IMR-90 (cell line): Measurements from ENCODE around the gene MBIP. TPM values are rescaled to one million over a fixed set of nuclear protein-coding genes. Genes with fewer than 3 reads are reported as not detected.

Source experiments
- ATAC-seq: fragments of 200-7000 bp; cut with Tn5 transposase; 2 replicates; pipeline ENCODE4 v1.9.1; 2020; ENCODE audit warnings: low read depth, mild to moderate bottlenecking, moderate library complexity
- BruUV-seq: library from RNA; stranded (reverse); fragments of 400-500 nt; replicated peaks from 2 replicates; lab custom pipeline; 2021; lab: Mats Ljungman, UMichigan
- CTCF ChIA-PET: fragments of 300-600 bp; formaldehyde crosslinking; extraction: SDS; loops from one replicate; lab custom pipeline; 2021; ENCODE audit warnings: antibody characterized with exemption; lab: Yijun Ruan, JAX
- POLR2A ChIA-PET: fragments of 300-600 bp; sonication (Branson Sonifier 250); formaldehyde crosslinking; loops from one replicate; lab custom pipeline; 2022; ENCODE audit warnings: antibody characterized with exemption; ENCODE audit not compliant: unreplicated experiment; lab: Charles Lee
- DNase-seq: peaks from one replicate; pipeline ENCODE4 v3.0.0; 2013
- H2AFZ ChIP-seq: replicated peaks from 2 replicates; pipeline ENCODE3; 2013; ENCODE audit warnings: low read length, mild to moderate bottlenecking; ENCODE audit not compliant: poor library complexity
- H2AK5ac ChIP-seq: 2 replicates; pipeline ENCODE4 v1.6.1; 2013; ENCODE audit warnings: low read depth, low read length, inconsistent platforms
- H2AK9ac ChIP-seq: replicated peaks from 2 replicates; pipeline ENCODE3; 2013; ENCODE audit warnings: mild to moderate bottlenecking, low read depth, low read length, moderate library complexity; ENCODE audit not compliant: poor library complexity
- H2BK120ac ChIP-seq: 2 replicates; pipeline ENCODE4 v1.6.1; 2013; ENCODE audit warnings: low read depth, low read length, inconsistent platforms
- H2BK15ac ChIP-seq: 3 replicates; pipeline ENCODE4 v1.6.1; 2013; ENCODE audit warnings: low read depth, low read length, inconsistent platforms
- H2BK20ac ChIP-seq: 2 replicates; pipeline ENCODE4 v1.6.1; 2013; ENCODE audit warnings: low read depth, mild to moderate bottlenecking, inconsistent platforms, low read length, moderate library complexity
- H2BK5ac ChIP-seq: 2 replicates; pipeline ENCODE4 v1.6.1; 2013; ENCODE audit warnings: mild to moderate bottlenecking, low read depth, low read length, inconsistent platforms; ENCODE audit not compliant: poor library complexity, severe bottlenecking
- H3K14ac ChIP-seq: replicated peaks from 2 replicates; pipeline ENCODE4 v1.6.1; 2013; ENCODE audit warnings: low read depth, low read length, inconsistent platforms
- H3K18ac ChIP-seq: 2 replicates; pipeline ENCODE4 v1.6.1; 2013; ENCODE audit warnings: low read depth, low read length, control low read depth
- H3K23ac ChIP-seq: 2 replicates; pipeline ENCODE4 v1.6.1; 2013; ENCODE audit warnings: low read depth, low read length, inconsistent platforms
- H3K27ac ChIP-seq: 2 replicates; pipeline ENCODE4 v1.5.1; 2013; ENCODE audit warnings: mild to moderate bottlenecking, control low read depth, low read length; ENCODE audit not compliant: insufficient read depth
- H3K27me3 ChIP-seq: 2 replicates; pipeline ENCODE4 v1.6.1; 2013; ENCODE audit warnings: low read length; ENCODE audit not compliant: control insufficient read depth, insufficient read depth
- H3K36me3 ChIP-seq: 2 replicates; pipeline ENCODE4 v1.6.1; 2013; ENCODE audit warnings: low read length, mixed read lengths; ENCODE audit not compliant: control insufficient read depth, insufficient read depth
- H3K4ac ChIP-seq: 2 replicates; pipeline ENCODE4 v1.6.1; 2013; ENCODE audit warnings: low read depth, low read length, inconsistent platforms
- H3K4me1 ChIP-seq: 2 replicates; pipeline ENCODE4 v1.6.1; 2013; ENCODE audit warnings: low read length, mixed read lengths; ENCODE audit not compliant: control insufficient read depth, insufficient read depth
- H3K4me2 ChIP-seq: 2 replicates; pipeline ENCODE4 v1.6.1; 2013; ENCODE audit warnings: low read depth, mild to moderate bottlenecking, control low read depth, low read length, moderate library complexity
- H3K4me3 ChIP-seq: 2 replicates; pipeline ENCODE4 v1.5.1; 2013; ENCODE audit warnings: low read depth, mild to moderate bottlenecking, control low read depth, low read length, moderate library complexity; ENCODE audit not compliant: insufficient read depth
- H3K56ac ChIP-seq: 2 replicates; pipeline ENCODE4 v1.6.1; 2013; ENCODE audit warnings: low read length, inconsistent platforms; ENCODE audit not compliant: insufficient read depth; ENCODE audit errors: extremely low read depth
- H3K79me1 ChIP-seq, 2 experiments: 2 replicates each; pipeline ENCODE4 v1.6.1; 2013; ENCODE audit warnings: low read length in 2 of 2, inconsistent platforms in 1 of 2, low read depth in 1 of 2
- H3K9ac ChIP-seq: 2 replicates; pipeline ENCODE4 v1.6.1; 2013; ENCODE audit warnings: low read depth, low read length, control low read depth
- H3K9me1 ChIP-seq: 2 replicates; pipeline ENCODE4 v1.6.1; 2013; ENCODE audit warnings: low read length, inconsistent platforms; ENCODE audit not compliant: insufficient read depth
- H3K9me3 ChIP-seq: 2 replicates; pipeline ENCODE4 v1.6.1; 2013; ENCODE audit warnings: low read length; ENCODE audit not compliant: control insufficient read depth, insufficient read depth
- H4K20me1 ChIP-seq: 2 replicates; pipeline ENCODE4 v1.6.1; 2013; ENCODE audit warnings: low read length, inconsistent platforms; ENCODE audit not compliant: insufficient read depth
- H4K5ac ChIP-seq: 2 replicates; pipeline ENCODE4 v1.6.1; 2013; ENCODE audit warnings: mild to moderate bottlenecking, low read depth, low read length, control low read depth
- H4K8ac ChIP-seq, 2 experiments: 2 replicates each; pipeline ENCODE4 v1.6.1; 2013; ENCODE audit warnings: low read depth in 2 of 2, low read length in 2 of 2, control low read depth in 1 of 2, inconsistent platforms in 1 of 2
- H4K91ac ChIP-seq: 2 replicates; pipeline ENCODE4 v1.6.1; 2013; ENCODE audit warnings: low read depth, low read length, inconsistent platforms; ENCODE audit not compliant: insufficient read depth
- RAD21 ChIP-seq: IDR thresholded peaks from 2 replicates; pipeline ENCODE4 v1.6.1; 2012; ENCODE audit warnings: low read length, improper control_type of control experiment
- WGBS, 2 experiments: methylation state at CpG; one replicate each; pipeline versions ENCODE4 v1.1.5 to v1.1.7; 2013; ENCODE audit warnings: missing lambda C conversion rate in 2 of 2; ENCODE audit not compliant: insufficient read length in 1 of 2; ENCODE audit errors: extremely low coverage in 2 of 2; 5-methylcytosine and 5-hydroxymethylcytosine counted together
- dilution Hi-C: fragments of 300-500 bp; cut with HindIII; formaldehyde crosslinking; loops from one replicate; pipeline ENCODE4 v1.14.3; 2018; ENCODE audit warnings: low sequenced_read_pairs; ENCODE audit not compliant: unreplicated experiment
- in situ Hi-C: fragments of 300-500 bp; cut with MboI; formaldehyde crosslinking; loops from 3 replicates; pipeline ENCODE4 v1.14.3; 2019; ENCODE audit warnings: low sequenced_read_pairs, inconsistent platforms, mixed read lengths
- intact Hi-C: fragments of 100-400 bp; cut with micrococcal nuclease; formaldehyde crosslinking; loops from 2 replicates; pipeline ENCODE4 v1.10.0; 2022
- polyA plus RNA-seq, 3 experiments: library from polyadenylated mRNA; depleted of rRNA; stranded (reverse); fragments of >200 nt; gene quantifications; 2 replicates each; pipeline ENCODE4 v1.2.3, GENCODE V29; 2012; ENCODE audit warnings: low replicate concordance in 1 of 3
- total RNA-seq: library from RNA; depleted of rRNA; stranded (reverse); fragments of >200 nt; gene quantifications from 2 replicates; pipeline ENCODE4 v1.2.3, GENCODE V29; 2012

The MBIP gene
- total and polyA plus RNA-seq, 2 of the 4 experiments (the other 2 are of a cell fraction): 9.3 to 17.4 TPM

DNA sequence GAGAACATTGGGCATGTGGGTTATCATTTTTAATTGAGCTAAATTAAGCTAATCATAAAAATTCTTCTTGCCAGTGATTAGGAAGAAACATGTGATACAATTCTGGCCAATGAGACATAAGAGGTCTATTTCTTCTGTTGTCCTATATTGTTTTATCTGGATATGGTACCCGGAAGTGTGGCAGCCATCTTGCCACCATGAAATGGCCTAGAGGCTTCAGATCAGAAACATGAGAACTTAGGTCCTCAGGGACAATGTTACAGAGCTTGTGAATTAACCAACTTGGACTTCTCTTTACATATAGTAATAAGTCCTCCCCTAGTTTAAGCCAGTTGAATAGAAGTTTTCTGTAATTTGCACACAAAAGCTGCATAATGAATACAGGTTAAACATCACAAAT, 30.5 kb downstream of the MBIP start:
- Histone ChIP-seq H2AK5ac (no peak overlapping the region), H3K18ac (no peak overlapping the region), H3K79me1 (no peaks in the 10 kb centered on the region), H2BK120ac (no peak overlapping the region), H4K8ac (no peak overlapping the region), H3K27me3 (peaks cover 8% of the 10 kb centered on the region), H3K9me3 (no peaks in the 10 kb centered on the region), H3K23ac (no peak overlapping the region), H3K4me1 (no peaks in the 10 kb centered on the region), H3K4me2 (no peak overlapping the region), H3K9ac (no peak overlapping the region), H2BK5ac (no peak overlapping the region), H3K36me3 (no peaks in the 10 kb centered on the region), H3K4me3 (no peak overlapping the region), H3K56ac (no peak overlapping the region), H2AK9ac (no peak overlapping the region), H2BK20ac (no peak overlapping the region), H4K5ac (no peak overlapping the region), H3K4ac (no peak overlapping the region), H2BK15ac (no peak overlapping the region), H3K9me1 (no peaks in the 10 kb centered on the region), H2AFZ (no peak overlapping the region), H4K20me1 (no peaks in the 10 kb centered on the region), H3K14ac (no peak overlapping the region), H4K91ac (no peak overlapping the region), H3K27ac (no peak overlapping the region)
- TF ChIP-seq RAD21: no peak
- BruUV-seq: no TSS peak
- dilution Hi-C loops: no loop called here
- CTCF ChIA-PET: interaction anchor here (1.2 kb wide), 1 partner anchor 22 kb away, joined by 3 read pairs; no protein-coding TSS in a partner anchor
- ATAC-seq (no peak), DNase-seq (no peak)
- in situ Hi-C loops: no loop called here
- no CpG with 5 or more reads among the region's 1 CpG for WGBS, 2 experiments
- POLR2A ChIA-PET: no interaction called here
- intact Hi-C loops: no loop called here
